Vagina (tissue), 2 donors: Measurements from ENCODE around the gene PLEKHG2. TPM values are rescaled to one million over a fixed set of nuclear protein-coding genes. Genes with fewer than 3 reads are reported as not detected.
A peak's percentile ranks its signal among the peaks of the same experiment; 100 is the strongest.

Experiments used
- DNase-seq, 2 donors: peaks; one replicate each; pipeline ENCODE4 v3.0.0-alpha.2; 2017; ENCODE audit errors: extremely low spot score in 2 of 2
- H3K27ac ChIP-seq: fragments of 200-600 bp; sonication (generic); one replicate; pipeline ENCODE4 v1.5.1; 2019
- H3K27me3 ChIP-seq: fragments of 200-600 bp; sonication (generic); one replicate; pipeline ENCODE4 v1.5.1; 2019
- H3K36me3 ChIP-seq, 2 donors: fragments of 200-600 bp; sonication (generic); one replicate each; pipeline ENCODE4 v1.5.1; 2017 to 2019
- H3K4me1 ChIP-seq: fragments of 200-600 bp; sonication (generic); one replicate; pipeline ENCODE4 v1.5.1; 2019
- H3K4me3 ChIP-seq, 2 donors: fragments of 200-600 bp; sonication (generic); 1 replicate in 1 of 2; 2 replicates in 1 of 2; pipeline ENCODE4 v1.5.1; 2016 to 2019
- H3K9me3 ChIP-seq: fragments of 200-600 bp; sonication (generic); one replicate; pipeline ENCODE4 v1.5.1; 2019
- POLR2A ChIP-seq, 2 donors: fragments of 450-650 bp; IDR thresholded peaks; one replicate each; pipeline ENCODE4 v1.6.1; 2017; ENCODE audit warnings: antibody characterized with exemption in 2 of 2, mild to moderate bottlenecking in 2 of 2, moderate library complexity in 2 of 2
- POLR2AphosphoS5 ChIP-seq, 2 donors: sonication (generic); formaldehyde crosslinking; IDR thresholded peaks; one replicate each; pipeline ENCODE4 v1.9.0; 2017; ENCODE audit warnings: antibody characterized with exemption in 2 of 2, mild to moderate bottlenecking in 2 of 2, low read depth in 1 of 2; ENCODE audit not compliant: insufficient read depth in 1 of 2
- intact Hi-C: fragments of 100-400 bp; cut with DNase I; formaldehyde crosslinking; loops from one replicate; pipeline ENCODE4 v1.15.1; 2023
- total RNA-seq: library from RNA; depleted of rRNA; stranded (reverse); fragments of >200 nt; gene quantifications from one replicate; pipeline ENCODE4 v1.2.3, GENCODE V29; 2016
- TF ChIP-seq, protein P1 (sequence below), 3 experiments: fragments of 450-650 bp in 2 of 3; fragments of 200-600 bp in 1 of 3; sonication (generic) in 1 of 3; IDR thresholded peaks; one replicate each; pipeline ENCODE4 v1.5.1; 2017 to 2019; ENCODE audit warnings: antibody characterized with exemption in 3 of 3, mild to moderate bottlenecking in 2 of 3, moderate library complexity in 2 of 3

Gene PLEKHG2
- total RNA-seq, 1 donor from 2014 or later: 18.9 TPM

- no peaks in the 10 kb centered on the region for H3K9me3 ChIP-seq
- H3K4me3 ChIP-seq: peak overlapping the region; percentile 62 to 68
- no peaks in the 10 kb centered on the region for H3K27me3 ChIP-seq
- H3K27ac ChIP-seq: peak overlapping the region; percentile 100
- intact Hi-C loops: no loop called here
- DNase-seq: peak in 1 of 2 donors; percentile 93
- peaks cover 74% of the 10 kb centered on the region for H3K4me1 ChIP-seq
- TF ChIP-seq POLR2AphosphoS5 (IDR thresholded peaks at IDR 0.05; ENCODE audit: insufficient read depth in 1 of 2, low read depth in 1 of 2) (peak in 1 of 2 donors; percentile 61), POLR2A (IDR thresholded peaks at IDR 0.05) (peak in 1 of 2 donors; percentile 15)
- TF ChIP-seq, protein P1, sequence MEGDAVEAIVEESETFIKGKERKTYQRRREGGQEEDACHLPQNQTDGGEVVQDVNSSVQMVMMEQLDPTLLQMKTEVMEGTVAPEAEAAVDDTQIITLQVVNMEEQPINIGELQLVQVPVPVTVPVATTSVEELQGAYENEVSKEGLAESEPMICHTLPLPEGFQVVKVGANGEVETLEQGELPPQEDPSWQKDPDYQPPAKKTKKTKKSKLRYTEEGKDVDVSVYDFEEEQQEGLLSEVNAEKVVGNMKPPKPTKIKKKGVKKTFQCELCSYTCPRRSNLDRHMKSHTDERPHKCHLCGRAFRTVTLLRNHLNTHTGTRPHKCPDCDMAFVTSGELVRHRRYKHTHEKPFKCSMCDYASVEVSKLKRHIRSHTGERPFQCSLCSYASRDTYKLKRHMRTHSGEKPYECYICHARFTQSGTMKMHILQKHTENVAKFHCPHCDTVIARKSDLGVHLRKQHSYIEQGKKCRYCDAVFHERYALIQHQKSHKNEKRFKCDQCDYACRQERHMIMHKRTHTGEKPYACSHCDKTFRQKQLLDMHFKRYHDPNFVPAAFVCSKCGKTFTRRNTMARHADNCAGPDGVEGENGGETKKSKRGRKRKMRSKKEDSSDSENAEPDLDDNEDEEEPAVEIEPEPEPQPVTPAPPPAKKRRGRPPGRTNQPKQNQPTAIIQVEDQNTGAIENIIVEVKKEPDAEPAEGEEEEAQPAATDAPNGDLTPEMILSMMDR (IDR thresholded peaks at IDR 0.05): peak in 1 of 3 experiments; percentile 8
- H3K36me3 ChIP-seq: no peaks in the 10 kb centered on the region
Observed at GRCh38 chr19:39401549-39402345, 10.7 kb upstream of the PLEKHG2 start.

DNA sequence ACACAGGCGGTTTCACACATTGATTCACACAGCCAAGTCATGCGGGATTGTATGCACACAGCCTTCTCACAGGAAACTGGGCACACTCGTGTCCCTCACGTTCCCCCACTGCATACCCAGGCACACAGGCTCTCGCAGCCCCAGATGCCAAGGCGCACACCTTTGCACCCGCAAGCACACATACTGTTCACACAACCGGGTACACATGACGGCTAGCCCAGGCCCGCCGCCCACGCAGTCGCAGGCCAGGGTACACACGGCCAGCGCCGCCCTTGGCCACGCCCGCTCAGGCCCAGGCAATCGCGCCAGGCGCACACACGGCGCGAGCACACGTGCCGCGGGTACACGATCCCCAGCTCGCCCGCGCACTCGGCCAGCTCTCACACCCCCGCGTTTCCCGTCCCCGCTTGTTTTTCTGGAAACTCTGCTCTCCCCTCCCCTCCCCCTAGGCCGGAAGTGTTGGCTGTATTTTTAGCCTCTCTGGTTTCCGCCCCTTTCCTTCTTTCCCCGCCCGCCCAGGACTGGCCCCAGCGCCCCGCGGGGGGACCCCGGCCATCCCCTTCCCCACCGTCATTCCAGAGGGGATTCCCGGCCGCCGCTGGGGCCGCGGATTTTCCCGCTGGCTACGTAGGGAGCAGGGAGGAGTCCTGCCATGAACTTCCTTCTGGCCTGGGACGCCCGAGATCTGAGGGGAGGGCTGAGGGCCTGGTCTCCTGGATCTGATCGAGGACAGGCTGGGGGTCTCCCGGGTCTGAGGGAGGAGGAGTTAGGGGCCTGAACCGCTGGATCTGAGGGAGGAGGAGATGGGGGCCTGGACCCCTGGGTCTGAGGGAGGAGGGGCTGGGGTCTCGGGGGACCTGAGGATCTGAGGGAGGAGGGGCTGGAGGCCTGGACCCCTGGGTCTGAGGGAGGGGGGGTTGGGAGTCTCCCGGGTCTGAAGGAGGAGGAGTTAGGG, 9.8 kb upstream of the PLEKHG2 start:
- H3K27ac ChIP-seq: peak overlapping the region; percentile 100
- no peaks in the 10 kb centered on the region for H3K27me3 ChIP-seq
- H3K4me1 ChIP-seq: peaks cover 70% of the 10 kb centered on the region
- DNase-seq: peak in 1 of 2 donors; percentile 95
- no peaks in the 10 kb centered on the region for H3K9me3 ChIP-seq
- peak overlapping the region; percentile 62 to 68 for H3K4me3 ChIP-seq
- intact Hi-C loops: no loop called here
- TF ChIP-seq POLR2AphosphoS5 (IDR thresholded peaks at IDR 0.05; ENCODE audit: insufficient read depth in 1 of 2, low read depth in 1 of 2): peak; percentile 67 to 82
- TF ChIP-seq POLR2A (IDR thresholded peaks at IDR 0.05): no peak
- H3K36me3 ChIP-seq: peaks cover 0 to 7% of the 10 kb centered on the region in 2 donors

DNA sequence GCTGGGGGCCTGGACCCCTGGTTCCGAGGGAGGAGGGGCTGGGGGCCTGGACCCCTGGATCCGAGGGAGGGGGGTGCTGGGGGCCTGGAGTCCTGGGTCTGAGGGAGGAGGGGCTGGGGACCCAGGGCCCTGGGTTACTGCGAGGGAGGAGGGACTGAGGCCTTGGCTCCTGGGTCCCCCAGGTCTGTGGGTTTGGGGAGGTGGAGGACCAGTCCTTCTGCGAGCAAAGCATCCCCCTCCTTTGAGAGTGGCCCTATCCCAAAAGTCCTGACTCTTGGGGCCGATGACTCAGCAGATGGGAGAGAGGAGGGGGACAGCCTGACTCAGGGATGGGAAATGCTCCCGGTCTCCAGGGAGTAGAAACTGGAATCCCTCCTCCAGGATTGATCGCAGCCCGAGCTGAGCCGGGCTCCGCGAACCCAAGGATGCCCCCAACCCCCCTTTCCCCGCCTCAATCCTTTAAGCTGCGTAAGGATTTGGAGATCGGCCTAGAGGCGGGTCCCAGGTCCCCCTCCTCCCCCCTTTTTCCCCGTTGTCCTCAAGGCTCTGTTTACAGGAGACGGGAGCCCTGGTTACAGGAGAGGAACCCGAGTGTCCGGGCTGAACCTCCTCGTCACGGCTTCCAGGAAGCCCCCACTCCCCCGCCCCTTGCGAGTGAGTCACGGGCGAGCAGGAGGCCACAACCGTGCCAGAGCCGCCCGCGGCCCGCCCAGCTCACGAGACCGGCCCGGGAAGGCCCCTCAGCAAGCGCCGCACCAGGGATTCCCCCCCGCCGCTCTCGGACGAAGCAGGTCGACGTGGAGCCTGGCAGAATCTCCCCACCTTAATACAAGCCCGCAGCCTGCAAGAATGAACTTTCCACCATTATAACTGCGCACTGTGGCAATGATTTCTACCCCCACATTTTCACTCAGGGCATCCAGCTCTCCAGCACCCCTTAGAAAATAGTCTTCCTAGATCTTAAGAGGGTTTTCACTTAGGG, 8.8 kb upstream of the PLEKHG2 start:
- DNase-seq: peak in 1 of 2 donors; percentile 100
- intact Hi-C loops: no loop called here
- H3K36me3 ChIP-seq: peaks cover 5 to 17% of the 10 kb centered on the region in 2 donors
- no peaks in the 10 kb centered on the region for H3K27me3 ChIP-seq
- H3K9me3 ChIP-seq: no peaks in the 10 kb centered on the region
- TF ChIP-seq, protein P1 (IDR thresholded peaks at IDR 0.05): no peak
- TF ChIP-seq POLR2A (IDR thresholded peaks at IDR 0.05) (peak in 1 of 2 donors; percentile 86), POLR2AphosphoS5 (IDR thresholded peaks at IDR 0.05; ENCODE audit: insufficient read depth in 1 of 2, low read depth in 1 of 2) (peak; percentile 98)
- H3K4me3 ChIP-seq: peak overlapping the region; percentile 62 to 68
- H3K27ac ChIP-seq: peak overlapping the region; percentile 100
- peaks cover 60% of the 10 kb centered on the region for H3K4me1 ChIP-seq

DNA sequence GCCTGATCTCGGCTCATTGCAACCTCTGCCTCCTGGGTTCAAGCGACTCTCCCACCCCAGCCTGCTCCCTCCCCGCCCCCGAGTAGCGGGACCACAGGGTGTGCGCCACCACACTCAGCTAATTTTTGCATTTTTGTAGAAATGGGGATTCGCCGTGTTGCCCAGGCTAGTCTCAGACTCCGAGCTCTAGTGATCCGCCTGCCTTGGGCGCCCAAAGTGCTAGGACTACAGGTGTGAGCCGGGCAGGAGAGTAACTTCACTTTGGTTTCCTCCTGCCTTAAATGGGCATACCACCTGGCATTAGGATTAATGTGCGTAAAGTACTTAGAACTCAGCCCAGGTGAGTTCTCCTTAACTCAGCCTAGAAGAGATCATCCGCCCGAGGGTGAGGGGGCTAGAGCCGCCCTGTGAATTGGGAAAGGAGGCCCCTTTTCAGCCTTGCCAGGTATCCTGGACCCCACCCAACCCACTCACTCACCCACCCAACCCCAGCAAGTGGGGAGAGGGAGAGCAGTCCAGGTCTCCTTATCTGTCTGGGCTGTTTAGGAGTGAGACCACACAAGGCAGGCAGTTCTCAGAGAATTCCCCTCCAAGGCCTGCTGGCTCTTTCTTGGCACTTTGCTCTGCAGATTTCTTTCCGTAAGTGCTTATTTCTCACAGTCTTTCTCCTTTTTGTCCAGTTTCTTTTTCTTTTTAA, 7.1 kb upstream of the PLEKHG2 start:
- Histone ChIP-seq H3K4me3 (peak overlapping the region; percentile 97 to 98), H3K9me3 (no peaks in the 10 kb centered on the region), H3K4me1 (peaks cover 52% of the 10 kb centered on the region), H3K36me3 (peaks cover 6 to 23% of the 10 kb centered on the region in 2 donors), H3K27me3 (no peaks in the 10 kb centered on the region), H3K27ac (peak overlapping the region; percentile 100)
- intact Hi-C loops: no loop called here
- DNase-seq: no peak
- TF ChIP-seq POLR2AphosphoS5 (IDR thresholded peaks at IDR 0.05; ENCODE audit: insufficient read depth in 1 of 2, low read depth in 1 of 2) (no peak), POLR2A (IDR thresholded peaks at IDR 0.05) (no peak)
- TF ChIP-seq, protein P1 (IDR thresholded peaks at IDR 0.05): no peak
